GM10266 (cell line): ENCODE measurements around the gene C19orf73.

Source experiments
- DNase-seq: peaks from one replicate; pipeline ENCODE4 v3.0.0; 2012; ENCODE audit errors: extremely low spot score
- TF ChIP-seq, protein P1 (sequence below): IDR thresholded peaks from 2 replicates; pipeline ENCODE4 v1.5.1; 2012; ENCODE audit warnings: mild to moderate bottlenecking, low read depth; ENCODE audit not compliant: control insufficient read depth, insufficient read depth; ENCODE audit errors: missing control alignments

Gene C19orf73

DNA sequence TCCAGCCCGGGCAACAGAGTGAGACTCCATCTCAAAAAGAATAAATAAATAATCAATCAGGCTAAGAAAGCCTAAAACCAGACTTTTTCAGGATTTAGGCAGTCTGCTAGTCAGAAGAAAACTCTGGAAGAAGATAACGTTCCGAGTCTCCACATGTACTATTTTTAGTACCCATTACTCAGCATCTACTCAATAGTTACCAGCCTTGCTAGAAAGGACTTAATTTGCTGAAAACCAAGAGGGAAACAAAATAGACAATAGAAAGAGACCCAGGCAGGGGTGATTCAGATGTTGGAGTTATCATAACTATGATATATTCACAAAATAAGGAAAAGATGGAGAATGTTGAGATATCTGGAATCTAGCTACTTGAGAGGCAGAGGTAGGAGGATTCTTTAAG, 8.4 kb downstream of the C19orf73 start:
- TF ChIP-seq, protein P1, sequence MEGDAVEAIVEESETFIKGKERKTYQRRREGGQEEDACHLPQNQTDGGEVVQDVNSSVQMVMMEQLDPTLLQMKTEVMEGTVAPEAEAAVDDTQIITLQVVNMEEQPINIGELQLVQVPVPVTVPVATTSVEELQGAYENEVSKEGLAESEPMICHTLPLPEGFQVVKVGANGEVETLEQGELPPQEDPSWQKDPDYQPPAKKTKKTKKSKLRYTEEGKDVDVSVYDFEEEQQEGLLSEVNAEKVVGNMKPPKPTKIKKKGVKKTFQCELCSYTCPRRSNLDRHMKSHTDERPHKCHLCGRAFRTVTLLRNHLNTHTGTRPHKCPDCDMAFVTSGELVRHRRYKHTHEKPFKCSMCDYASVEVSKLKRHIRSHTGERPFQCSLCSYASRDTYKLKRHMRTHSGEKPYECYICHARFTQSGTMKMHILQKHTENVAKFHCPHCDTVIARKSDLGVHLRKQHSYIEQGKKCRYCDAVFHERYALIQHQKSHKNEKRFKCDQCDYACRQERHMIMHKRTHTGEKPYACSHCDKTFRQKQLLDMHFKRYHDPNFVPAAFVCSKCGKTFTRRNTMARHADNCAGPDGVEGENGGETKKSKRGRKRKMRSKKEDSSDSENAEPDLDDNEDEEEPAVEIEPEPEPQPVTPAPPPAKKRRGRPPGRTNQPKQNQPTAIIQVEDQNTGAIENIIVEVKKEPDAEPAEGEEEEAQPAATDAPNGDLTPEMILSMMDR, result no peak
- no peak for DNase-seq

DNA sequence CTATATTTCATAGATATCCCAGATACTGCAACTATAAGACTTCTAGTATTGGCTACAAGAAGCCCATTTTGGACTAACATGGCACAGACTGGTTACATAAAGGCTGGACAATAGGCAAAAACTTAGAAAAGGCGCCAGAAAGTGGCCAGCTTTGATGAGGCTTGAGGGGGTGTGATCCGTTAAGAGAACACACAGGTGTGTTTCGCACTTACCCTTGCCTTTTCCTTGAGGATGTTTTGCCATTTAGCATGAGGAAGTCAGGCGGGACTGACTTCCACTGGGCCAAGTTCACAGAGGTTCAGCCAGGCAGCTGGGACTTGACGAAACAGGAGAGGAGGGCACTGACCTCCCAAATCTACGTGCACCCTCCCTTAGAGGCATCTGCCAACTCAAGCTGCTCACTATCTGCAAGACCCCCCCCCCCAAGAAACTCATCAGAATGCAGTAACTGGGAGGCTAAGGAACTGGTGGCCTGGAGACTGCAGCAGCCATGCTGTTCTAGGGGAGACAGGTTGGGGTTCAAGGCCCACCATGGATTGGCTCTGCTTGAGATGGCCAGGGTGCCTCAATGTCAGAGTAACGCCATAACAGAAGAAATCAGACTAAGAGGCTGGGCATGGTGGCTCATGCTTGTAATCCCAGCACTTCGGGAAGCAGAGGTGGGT, 9.2 kb downstream of the C19orf73 start:
- no peak for DNase-seq
- TF ChIP-seq, protein P1, result no peak

DNA sequence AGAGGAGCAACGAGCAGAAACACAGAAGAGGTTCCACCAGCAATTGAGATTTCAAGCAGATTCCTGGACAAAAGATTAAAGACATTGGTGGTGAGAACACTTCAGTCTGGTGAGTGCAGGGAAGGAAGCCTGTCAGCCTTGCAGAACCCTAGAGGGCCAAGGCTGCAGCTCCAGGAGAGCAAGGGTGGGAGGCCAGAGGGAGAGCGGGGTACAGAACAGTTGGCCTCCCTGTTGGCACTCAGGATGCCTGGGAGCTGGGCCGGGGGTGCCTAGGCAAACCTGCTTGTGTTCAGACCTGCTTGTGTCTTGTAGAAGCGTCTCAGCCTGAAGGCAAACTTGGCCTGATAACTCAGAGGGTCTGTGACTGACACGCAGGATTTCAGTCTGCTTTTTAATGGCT, 9.9 kb downstream of the C19orf73 start:
- TF ChIP-seq, protein P1, result no peak
- DNase-seq, result no peak

DNA sequence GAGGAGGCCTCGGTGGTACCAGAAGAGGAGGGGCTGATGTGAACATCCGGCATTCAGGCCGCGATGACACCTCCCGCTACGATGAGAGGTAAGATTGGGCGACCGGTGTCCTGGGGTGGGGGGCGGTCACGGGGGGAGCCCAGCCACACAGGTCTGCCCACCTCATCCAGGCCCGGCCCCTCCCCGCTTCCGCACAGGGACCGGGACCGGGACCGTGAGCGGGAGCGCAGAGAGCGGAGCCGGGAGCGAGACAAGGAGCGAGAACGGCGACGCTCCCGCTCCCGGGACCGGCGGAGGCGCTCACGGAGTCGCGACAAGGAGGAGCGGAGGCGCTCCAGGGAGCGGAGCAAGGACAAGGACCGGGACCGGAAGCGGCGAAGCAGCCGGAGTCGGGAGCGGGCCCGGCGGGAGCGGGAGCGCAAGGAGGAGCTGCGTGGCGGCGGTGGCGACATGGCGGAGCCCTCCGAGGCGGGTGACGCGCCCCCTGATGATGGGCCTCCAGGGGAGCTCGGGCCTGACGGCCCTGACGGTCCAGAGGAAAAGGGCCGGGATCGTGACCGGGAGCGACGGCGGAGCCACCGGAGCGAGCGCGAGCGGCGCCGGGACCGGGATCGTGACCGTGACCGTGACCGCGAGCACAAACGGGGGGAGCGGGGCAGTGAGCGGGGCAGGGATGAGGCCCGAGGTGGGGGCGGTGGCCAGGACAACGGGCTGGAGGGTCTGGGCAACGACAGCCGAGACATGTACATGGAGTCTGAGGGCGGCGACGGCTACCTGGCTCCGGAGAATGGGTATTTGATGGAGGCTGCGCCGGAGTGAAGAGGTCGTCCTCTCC, 11.1 kb downstream of the C19orf73 start:
- DNase-seq, result no peak
- TF ChIP-seq, protein P1, result no peak

DNA sequence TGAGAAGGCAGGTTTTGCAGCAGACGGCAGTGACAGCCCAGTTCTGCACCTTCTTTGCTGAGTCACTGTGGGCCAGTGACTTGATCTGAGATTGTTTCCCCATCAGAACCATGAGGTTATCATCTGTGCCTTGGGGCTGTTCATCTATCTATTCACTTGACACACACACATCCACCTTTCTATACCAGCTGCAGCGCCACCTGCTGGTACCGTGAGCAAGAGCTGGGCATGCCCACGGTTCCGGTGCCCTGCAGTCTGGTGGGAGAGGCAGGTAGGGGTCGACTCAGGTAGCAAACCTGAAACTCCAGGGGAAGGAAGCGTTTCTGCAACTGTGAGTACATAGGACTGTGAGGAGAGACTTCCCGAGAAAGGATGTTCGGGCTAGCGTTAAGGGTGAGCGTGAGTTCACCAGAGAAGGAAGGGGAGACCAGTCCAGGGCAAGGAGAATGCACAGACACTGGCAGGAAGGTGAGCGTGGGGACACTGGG, 12.3 kb downstream of the C19orf73 start:
- DNase-seq, result peak; percentile 65
- TF ChIP-seq, protein P1, result peak; percentile 83

DNA sequence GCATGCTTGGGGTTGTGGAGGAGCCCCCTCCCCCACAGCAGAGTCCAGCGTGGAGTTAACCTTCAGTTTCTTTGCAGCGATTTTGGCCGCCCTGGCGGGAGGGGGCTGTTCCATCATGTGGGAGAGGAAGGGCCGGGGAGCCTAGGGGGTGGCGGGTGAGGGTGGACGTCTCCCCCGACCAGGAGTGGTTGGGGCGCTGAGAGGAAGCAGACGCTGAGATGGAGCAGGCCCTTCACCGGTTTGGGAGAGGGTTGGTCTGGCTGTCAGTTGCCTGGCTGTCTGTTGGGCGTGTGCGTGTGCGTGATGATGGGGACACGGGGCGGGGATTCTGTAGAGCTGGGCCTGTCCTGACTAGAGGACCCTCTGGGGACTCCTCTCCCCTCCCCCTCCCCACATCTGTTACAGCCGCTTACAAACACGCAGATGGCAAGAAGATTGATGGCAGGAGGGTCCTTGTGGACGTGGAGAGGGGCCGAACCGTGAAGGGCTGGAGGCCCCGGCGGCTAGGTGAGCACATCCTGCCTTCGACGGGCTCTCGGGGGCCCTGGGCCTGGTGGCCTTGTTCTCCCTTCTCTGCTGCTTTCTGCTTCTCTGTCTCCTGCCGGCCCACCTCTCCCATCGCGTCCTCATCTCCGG, 14.6 kb downstream of the C19orf73 start:
- no peak for DNase-seq

More for the DNA sequence above, 14.6 kb downstream of the C19orf73 start:
- TF ChIP-seq, protein P1, result no peak
